Measurements from ENCODE around the gene HIVEP2.

GRCh38 chr6:142749556-142749955 lies 195.4 kb downstream of the HIVEP2 start:
- TF ChIP-seq CTCF (IDR thresholded peaks at IDR 0.05) (no peak), POLR2AphosphoS5 (IDR thresholded peaks at IDR 0.05; ENCODE audit: low read depth, low read length) (no peak), SIN3A (IDR thresholded peaks at IDR 0.05; ENCODE audit: borderline replicate concordance, insufficient read depth, low read depth, low read length) (no peak), REST (IDR thresholded peaks at IDR 0.05; ENCODE audit: insufficient read depth in 1 of 2, low read depth in 2 of 2, low read length in 1 of 2) (no peak)

Measured in Panc1 (cell line).